HG03460 (cell line): ENCODE measurements around the gene SPIRE2.
"Not testable (repeated sequence)": the region's sequence is repeated elsewhere in the genome, so short reads cannot be mapped to it uniquely, and the experiment has no call there.

Experiments
- ATAC-seq: cut with Tn5 transposase; IDR thresholded peaks from one replicate; pipeline ENCODE4 v1.9.1; 2021; ENCODE audit not compliant: unreplicated experiment

Gene SPIRE2

DNA sequence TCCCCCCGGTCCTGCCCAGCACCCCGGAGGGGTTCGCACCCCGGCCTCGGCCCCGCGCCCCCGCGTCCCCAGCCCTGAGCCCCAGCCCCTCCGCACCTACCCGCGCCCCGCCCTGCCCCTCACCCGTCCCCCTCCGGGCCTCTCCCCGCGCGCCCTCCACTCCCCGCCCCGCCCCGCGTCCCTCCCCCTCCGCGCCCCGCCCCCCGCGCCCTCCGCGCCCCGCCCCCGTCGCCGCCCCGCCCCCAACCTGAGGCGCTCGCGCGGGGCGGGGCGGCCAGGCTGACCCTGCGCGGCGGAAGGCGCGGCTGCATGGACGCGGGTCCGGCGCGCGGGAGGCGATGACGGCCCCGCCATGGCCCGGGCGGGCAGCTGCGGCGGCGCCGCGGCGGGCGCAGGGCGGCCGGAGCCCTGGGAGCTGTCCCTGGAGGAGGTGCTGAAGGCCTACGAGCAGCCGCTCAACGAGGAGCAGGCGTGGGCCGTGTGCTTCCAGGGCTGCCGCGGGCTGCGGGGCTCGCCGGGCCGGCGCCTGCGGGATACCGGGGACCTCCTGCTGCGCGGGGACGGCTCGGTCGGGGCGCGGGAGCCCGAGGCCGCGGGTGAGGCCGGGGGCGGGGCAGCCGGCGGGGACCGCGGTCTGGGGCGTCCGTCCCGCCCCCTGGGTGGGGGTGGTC, at the start of gene SPIRE2:
Gene SPIRE2 (plus strand): TSS at position 277 of the 671 bp plus-strand sequence. CDS start 76 bp downstream, at position 353.
- ATAC-seq, result no peak

GRCh38 chr16:89779231-89779908, 48.9 kb upstream of the SPIRE2 start:
- no peak for ATAC-seq

DNA sequence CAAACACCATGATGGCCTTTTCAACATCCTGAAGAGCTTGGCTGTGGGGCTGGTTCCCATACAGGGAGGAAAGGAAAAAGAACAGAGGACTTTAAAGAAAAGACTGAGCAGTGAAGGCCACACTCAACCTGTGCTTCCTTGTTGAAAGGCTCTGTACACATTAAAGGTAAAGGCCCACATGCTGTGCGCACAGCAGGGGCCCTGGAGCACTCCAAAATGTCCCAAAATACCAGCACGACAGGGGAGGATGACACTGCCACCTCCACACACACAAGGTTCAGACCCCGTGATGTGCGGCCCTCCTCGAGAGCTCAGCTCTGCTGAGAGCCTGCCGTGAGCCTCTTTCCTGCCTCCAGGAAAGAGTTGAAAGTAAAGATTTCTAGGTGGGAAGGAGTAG, 48.4 kb upstream of the SPIRE2 start:
- no peak for ATAC-seq

DNA sequence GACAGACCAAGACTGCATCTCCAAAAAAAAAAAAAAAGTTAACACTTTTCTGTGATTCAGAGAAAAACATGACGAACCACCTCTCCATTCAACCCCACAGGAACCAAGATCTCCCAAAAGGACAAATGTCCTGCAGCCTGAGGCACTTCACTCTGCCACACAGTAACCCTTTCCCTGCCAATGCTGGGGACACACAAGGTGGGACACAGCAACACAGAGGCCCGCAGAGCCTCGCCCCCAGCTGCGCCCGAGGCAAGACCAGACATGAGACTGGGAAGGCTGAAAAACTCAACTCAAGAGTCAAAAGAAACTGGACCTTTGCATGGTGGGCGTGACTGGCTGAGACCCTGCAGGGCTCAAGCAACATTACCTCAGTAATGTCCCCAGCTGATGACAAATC, 45.8 kb upstream of the SPIRE2 start:
- no peak for ATAC-seq

DNA sequence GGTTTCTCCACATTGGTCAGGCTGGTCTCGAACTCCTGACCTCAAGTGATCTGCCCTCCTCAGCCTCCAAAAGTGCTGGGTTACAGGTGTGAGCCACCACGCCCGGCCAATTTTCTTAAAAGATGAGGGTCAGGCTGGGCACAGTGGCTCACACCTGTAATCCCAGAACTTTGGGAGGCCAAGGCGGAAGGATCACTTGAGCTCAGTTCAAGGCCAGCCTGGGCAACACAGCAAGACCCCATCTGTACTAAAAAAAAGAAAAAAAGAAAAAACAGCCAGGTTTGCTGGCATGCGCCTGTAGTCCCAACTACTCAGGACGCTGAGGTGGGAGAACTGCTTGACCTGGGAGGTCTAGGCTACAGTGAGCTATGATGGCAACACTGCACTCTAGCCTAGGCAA, 44.3 kb upstream of the SPIRE2 start:
- ATAC-seq, result not testable (repeated sequence)

- no peak for ATAC-seq
Observed at GRCh38 chr16:89784406-89784805, 43.9 kb upstream of the SPIRE2 start.

- no peak for ATAC-seq
Observed at GRCh38 chr16:89785523-89786155, 42.6 kb upstream of the SPIRE2 start.

DNA sequence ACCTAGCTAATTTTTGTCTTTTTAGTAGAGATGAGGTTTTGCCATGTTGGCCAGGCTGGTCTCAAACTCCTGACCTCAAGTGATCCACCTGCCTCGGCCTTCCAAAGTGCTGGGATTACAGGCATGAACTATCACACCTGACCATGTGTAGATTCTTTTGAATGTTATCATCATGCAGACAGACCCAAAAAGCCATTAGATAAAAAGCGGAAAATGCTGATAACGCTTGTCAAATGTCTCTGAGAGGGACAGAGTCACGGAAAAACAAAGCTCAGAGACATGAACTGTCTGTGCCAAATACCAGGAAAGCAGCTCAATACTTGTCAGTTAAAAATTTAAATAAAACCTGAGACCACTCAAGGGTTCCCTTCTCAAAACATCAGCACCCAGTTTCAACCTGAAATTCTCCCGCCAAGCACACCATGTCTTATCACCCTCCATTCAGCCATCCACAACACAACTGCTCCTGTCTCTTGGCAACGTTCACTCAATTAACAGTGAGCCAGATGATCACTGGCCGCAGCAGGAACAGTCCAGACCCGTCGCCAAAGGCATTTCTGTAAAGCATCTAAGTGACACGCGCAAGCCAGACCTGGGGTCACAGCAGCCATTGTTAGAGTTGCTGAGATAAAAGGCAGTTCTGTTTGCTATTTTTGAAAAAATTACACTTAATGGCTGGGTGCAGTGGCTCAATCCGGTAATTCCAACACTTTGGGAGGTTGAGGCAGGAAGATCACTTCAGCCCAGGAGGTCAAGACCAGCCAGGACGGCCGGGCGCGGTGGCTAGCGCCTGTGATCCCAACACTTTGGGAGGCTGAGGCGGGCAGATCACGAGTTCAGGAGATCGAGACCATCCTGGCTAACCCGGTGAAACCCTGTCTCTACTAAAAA, 41.6 kb upstream of the SPIRE2 start:
- no peak for ATAC-seq

- no peak for ATAC-seq
Observed at GRCh38 chr16:89787365-89787805, 40.9 kb upstream of the SPIRE2 start.

GRCh38 chr16:89791278-89791995, 36.8 kb upstream of the SPIRE2 start:
- ATAC-seq, result no peak

- not testable (repeated sequence) for ATAC-seq
Observed at GRCh38 chr16:89793092-89793491, 35.2 kb upstream of the SPIRE2 start.

DNA sequence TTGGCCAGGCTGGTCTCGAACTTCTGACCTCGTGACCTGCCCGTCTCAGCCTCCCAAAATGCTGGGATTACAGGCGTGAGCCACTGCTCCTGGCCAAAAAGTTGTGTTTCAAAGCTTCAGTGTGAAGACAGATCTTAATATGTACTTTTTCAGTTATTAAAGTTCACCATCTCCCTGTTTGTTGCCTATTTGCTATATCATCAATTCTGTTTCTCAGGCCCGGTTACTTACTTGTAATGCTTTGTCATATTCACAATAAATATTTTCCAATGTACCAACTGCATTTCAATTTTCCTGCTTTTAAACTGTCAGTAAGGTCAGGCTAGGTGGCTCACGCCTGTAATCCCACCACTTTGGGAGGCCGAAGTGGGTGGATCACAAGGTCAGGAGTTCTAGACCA, 34.3 kb upstream of the SPIRE2 start:
- no peak for ATAC-seq

GRCh38 chr16:89795676-89796075, 32.6 kb upstream of the SPIRE2 start:
- no peak for ATAC-seq

GRCh38 chr16:89796104-89796503, 32.2 kb upstream of the SPIRE2 start:
- no peak for ATAC-seq

DNA sequence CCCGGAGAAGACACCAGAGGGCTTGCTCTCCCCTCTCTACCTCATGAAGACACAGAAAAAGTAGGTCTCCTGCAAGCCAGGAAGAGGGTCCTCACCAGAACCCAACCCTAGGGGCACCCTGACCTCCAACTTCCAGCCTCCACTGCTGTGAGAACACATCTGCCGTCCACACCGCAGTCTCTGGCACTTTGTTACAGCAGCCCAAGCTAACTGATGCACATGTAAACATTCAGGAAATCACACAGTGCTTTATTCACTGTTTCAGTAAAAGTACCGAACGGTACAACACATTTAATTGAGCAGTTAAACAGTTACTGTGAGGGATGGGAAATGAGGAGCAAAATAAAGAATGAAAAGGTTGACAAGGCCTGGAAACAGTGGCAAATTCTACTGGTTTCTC, 30.1 kb upstream of the SPIRE2 start:
- no peak for ATAC-seq

GRCh38 chr16:89798832-89799370, 29.4 kb upstream of the SPIRE2 start:
- no peak for ATAC-seq

DNA sequence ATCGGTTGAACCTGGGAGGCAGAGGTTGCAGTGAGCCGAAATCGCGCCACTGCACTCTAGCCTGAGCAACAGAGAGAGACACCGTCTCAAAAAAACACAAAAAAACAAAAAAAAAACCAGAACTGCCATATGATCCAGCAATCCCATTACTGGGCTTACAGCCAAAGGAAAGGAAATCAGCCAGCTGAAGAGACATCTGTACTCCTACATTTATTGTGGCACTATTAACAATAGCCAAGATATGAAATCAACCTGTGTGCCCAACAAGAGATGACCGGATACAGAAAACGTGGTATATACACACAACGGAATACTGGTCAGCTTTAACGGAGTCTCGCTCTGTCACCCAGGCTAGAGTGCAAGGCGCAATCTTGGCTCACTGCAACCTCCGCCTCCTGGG, 26.5 kb upstream of the SPIRE2 start:
- no peak for ATAC-seq

DNA sequence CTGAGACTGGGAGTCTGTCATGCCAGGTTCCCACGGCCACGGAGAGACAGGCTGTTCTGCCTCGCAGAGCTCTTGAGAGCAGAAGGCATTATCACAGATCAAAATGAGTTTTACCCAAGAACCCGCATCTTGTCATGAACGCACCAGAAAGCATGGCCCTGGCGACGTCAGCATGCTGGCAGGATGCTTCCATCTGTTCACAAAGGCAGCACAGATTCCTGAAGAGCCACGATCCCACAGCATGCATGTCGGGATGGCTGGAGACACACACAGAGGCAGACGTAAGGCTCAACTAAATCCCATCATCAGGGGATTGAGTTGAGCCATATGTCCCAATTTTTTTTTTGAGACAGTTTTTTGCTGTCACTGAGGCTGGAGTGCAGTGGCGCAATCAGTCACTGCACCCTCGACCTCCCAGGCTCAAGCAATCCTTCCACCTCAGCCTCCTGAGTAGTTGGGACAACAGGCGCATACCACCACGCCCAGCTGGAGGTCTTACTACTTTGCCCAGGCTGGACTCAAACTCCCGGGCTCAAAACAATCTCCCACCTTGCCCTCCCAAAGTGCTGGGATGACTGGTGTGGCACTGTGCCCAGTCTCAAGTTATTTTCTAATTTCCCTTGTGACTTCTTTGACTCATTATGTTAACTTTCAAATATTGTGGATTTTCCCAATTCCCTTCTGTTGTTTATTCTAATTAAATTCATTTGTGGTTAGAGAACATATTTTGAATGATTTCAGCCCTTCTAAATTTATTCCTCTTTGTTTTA, 23.0 kb upstream of the SPIRE2 start:
- no peak for ATAC-seq

- not testable (repeated sequence) for ATAC-seq
Observed at GRCh38 chr16:89806589-89807193, 21.6 kb upstream of the SPIRE2 start.
